Nucleus accumbens (tissue), 56 donors: ENCODE measurements around the gene RRP12.
"Not testable (repeated sequence)": the region's sequence is repeated elsewhere in the genome, so short reads cannot be mapped to it uniquely, and the experiment has no call there.

Experiments
- DNase-seq, 56 donors: peaks; one replicate each; lab custom pipeline; 2025; lab: John Stamatoyannopoulos, UW

The RRP12 gene, protein sequence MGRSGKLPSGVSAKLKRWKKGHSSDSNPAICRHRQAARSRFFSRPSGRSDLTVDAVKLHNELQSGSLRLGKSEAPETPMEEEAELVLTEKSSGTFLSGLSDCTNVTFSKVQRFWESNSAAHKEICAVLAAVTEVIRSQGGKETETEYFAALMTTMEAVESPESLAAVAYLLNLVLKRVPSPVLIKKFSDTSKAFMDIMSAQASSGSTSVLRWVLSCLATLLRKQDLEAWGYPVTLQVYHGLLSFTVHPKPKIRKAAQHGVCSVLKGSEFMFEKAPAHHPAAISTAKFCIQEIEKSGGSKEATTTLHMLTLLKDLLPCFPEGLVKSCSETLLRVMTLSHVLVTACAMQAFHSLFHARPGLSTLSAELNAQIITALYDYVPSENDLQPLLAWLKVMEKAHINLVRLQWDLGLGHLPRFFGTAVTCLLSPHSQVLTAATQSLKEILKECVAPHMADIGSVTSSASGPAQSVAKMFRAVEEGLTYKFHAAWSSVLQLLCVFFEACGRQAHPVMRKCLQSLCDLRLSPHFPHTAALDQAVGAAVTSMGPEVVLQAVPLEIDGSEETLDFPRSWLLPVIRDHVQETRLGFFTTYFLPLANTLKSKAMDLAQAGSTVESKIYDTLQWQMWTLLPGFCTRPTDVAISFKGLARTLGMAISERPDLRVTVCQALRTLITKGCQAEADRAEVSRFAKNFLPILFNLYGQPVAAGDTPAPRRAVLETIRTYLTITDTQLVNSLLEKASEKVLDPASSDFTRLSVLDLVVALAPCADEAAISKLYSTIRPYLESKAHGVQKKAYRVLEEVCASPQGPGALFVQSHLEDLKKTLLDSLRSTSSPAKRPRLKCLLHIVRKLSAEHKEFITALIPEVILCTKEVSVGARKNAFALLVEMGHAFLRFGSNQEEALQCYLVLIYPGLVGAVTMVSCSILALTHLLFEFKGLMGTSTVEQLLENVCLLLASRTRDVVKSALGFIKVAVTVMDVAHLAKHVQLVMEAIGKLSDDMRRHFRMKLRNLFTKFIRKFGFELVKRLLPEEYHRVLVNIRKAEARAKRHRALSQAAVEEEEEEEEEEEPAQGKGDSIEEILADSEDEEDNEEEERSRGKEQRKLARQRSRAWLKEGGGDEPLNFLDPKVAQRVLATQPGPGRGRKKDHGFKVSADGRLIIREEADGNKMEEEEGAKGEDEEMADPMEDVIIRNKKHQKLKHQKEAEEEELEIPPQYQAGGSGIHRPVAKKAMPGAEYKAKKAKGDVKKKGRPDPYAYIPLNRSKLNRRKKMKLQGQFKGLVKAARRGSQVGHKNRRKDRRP (N-terminal part only)

DNA sequence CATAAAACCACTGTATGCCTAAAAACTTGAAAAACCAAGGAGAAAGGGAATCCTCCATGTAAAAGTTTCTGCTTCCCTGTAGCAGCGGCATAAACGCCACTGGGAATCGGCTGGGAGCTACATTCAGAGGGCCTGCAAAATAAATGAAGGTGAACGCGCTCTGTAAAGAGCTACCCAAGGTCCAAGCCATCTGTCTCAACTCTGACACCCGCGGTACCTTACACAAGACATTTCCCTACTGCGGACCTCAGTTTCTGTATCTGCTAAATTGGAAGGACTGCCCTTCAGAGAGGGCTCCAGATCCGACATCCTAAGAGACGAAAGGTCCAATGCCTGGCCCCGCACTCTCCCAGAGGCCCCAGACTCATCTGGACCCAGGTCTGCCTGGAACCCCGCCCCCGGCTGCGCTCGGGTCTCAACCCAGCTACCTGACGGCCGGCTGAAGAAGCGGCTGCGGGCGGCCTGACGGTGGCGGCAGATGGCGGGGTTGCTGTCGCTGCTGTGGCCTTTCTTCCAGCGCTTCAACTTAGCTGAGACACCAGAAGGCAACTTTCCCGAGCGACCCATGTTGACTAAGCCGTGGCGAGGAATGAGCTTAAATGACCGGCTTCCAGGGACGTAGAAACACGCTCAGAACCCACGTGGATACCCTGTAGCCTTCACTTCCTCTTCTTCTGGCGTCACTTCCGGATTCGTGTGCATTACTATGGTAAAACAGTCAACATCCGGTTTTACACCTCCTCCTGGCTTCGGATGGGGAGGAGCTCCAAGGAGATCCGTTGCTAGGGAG, at the start of gene RRP12:
Gene RRP12, minus strand, starts transcription at position 676 of the 790 bp plus-strand sequence. Its CDS starts 109 bp downstream, at position 567.
- DNase-seq: peak in 55 of 56 donors; percentile 15 to 94 (median 81)

DNA sequence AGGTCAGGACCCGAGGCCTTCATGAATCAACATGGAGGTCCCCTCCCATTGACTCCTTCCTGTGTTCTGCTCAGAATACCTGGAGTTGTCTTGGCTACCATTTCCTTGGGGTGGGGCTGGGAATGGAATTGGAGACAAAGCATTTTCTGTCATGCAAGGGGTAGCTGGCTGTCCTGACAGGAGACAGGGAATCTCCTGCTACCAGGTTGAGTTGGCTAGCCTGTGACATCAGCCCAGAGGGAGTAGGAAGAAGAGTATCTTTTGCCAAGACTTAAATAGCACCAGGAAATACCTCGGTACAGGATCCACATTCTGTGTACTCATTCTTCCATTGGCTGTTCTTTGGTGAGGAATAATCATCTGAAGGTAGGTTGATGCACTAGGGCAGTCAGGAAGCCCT, 49.7 kb upstream of the RRP12 start:
- no peak for DNase-seq

DNA sequence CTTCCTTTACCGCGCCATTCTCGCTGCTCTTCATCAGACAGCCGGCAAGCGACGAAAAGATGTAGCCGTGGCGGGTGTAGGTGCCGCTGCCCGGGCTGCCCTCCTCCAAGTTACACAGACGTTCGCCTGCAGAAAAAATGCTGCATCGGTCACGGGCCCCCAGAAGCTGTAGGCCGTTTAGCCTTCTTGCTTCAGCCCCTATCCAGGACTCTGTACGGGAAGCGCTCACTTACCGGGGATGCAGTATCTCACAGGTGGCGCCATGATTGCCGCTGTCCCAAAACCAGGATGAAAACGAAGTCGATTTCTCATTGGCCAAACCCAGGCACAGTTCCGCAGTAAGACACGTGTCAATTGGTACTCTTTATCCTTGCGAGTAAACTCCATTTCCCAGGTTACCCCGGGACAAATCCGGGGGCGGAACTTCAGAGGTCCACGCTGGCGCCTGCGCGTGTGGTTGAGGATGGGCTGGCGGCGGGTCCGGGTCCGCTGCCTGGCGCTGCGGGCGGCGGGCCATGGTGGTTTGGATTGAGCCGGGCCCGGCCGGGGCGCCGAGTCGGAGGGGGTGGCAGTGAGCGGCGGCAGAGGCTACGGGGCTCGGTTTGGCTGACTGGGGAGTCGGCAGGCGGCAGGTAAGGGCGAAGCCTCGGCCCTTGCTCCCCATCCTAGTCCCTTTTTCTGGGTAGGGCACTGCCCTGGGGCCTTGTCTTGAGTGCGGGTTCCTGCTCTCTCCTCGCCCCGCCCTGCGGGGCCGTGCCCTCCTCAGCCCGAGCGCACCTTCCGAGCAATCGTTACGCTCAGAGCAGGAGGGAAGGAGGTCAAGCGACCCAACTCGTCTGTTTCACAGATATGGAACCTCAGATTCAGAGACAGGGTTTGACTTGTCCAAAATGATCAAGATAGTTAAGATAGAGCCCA, 44.8 kb upstream of the RRP12 start, which contains the start of the genes EXOSC1 and ZDHHC16:
Gene EXOSC1, minus strand, starts transcription at position 285 of the 918 bp plus-strand sequence. Its CDS starts 21 bp downstream, at position 264.
Gene ZDHHC16, plus strand, starts transcription at position 454 of the 918 bp plus-strand sequence. CDS start 5,501 bp downstream, outside the sequence.
- peak; percentile 44 to 98 (median 92) for DNase-seq

DNA sequence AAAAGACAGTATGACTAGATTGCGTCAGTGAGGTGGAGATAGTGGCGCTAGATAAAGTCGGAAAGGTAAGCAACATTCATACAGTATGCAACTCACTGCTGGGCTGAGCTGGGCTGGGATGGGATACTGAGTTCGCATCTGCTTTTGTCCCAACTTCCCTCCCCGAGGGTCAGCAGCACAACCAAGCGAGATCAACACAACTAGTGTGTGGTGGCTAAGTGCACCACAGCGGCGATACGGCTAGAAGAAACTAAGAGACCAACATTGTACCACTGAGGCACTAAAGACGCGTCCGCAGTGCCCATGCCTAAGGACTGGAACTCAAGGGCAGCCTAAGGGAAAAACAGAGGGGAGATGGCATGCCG, 44.2 kb upstream of the RRP12 start:
- DNase-seq: peak in 1 of 56 donors; percentile 42

DNA sequence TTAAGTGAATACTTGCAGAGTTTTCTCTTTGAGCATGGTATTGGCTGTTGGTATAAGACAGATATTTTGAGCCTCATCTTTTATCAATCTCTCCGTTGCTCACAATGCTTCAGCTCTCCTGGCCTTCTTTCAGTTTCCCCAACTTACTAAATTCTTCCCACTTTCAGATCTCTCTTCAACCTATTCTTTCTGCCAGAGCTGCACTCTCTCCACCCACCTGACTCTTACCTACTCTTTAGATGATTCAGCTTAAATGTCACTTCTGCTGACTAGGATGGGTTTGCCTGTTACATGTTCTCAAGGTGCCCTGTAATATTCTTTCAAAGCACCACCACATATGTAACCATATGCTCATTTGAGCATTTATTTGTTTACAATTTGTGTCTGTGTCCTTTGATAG, 43.1 kb upstream of the RRP12 start:
- no peak for DNase-seq

DNA sequence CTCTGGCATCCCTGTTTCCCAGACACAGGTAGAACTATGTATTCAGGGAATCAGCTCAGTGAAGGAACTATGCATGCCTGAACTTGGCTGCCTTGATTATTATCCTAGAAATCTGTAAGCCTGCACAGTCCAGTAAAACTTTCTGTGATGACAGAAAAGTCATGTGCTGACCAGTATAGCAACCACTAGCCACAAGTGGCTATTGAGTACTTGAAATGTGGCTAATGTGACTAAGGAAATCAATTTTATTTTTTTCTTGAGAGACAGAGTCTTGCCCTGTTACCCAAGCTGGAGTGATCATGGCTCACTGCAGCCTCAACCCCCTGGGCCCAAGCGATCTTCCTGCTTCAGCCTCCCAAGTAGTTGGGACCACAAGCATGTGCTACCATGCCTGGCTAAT, 41.1 kb upstream of the RRP12 start:
- no peak for DNase-seq

DNA sequence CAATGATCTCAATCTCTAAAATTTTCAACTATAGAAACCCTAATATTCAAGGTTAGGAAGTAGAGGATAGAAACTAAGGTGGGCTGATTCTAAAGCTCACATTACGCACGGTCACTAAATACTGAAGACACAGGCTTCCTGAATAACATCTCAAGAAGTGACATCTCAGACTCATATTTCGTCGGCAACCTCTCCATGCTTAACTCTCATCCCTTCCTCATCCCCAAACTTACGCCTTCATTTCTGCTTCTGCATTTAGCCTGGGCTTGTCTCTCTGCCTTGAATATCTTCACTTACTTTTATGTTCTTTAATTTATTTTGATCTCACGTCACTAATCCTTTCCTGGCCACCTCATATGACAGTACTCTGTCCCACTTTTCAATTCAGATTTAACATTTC, 34.1 kb upstream of the RRP12 start:
- DNase-seq: no peak

DNA sequence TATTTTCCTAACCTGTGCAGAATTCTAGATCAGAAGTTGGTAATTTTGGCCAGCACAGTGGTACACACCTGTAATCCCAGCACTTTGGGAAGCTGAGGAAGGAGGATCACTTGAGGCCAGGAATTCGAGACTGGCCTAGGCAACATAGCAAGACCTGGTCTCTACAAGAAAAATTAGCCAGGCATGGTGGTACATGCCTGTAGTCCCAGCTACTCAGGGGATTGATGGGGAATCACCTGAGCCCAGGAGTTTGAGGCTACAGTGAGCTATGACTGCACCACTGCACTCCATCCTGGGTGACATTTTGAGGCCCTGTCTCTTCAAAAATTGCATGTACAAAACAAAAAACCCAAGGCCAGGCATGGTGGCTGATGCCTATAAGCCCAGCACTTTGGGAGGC, 33.4 kb upstream of the RRP12 start:
- DNase-seq: no peak

DNA sequence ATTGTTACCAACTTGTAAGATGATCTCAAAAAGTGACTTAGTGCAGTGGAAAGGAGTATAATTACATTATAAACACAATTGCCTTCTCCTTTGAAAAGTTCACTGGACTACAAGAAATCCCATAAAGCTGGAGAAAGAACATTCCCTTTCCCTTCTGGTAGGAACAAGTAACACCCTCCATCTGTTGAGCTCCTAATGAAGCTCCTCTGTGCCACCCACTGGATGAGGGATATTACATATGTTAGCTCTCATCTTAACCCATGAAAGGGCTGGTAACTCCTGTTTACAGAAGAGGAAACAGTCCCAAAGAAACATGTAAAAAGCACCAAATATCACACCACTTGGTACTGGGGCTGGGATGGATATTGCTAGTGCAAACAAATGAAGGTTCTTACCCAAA, 32.9 kb upstream of the RRP12 start:
- DNase-seq: no peak

DNA sequence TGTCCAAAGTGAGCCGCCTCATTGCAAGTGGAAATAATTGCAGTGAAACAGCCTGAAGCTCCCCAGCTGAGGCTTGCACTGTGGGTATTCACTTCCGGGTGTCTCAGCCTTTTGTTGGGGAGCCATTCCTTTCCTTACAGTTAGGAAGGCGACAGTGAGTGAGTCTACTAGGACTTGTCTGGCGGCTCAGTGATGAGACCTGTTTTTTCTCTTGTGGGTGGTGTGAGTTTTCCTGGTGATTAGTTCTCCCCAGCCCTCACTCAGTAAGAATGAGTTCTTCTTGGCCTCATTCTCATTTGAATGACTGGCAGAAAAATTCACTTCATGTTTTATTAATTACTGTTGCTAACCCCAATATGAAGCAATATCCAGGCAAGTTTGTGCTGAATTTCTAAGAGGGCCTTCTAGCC, 27.4 kb upstream of the RRP12 start:
- no peak for DNase-seq

DNA sequence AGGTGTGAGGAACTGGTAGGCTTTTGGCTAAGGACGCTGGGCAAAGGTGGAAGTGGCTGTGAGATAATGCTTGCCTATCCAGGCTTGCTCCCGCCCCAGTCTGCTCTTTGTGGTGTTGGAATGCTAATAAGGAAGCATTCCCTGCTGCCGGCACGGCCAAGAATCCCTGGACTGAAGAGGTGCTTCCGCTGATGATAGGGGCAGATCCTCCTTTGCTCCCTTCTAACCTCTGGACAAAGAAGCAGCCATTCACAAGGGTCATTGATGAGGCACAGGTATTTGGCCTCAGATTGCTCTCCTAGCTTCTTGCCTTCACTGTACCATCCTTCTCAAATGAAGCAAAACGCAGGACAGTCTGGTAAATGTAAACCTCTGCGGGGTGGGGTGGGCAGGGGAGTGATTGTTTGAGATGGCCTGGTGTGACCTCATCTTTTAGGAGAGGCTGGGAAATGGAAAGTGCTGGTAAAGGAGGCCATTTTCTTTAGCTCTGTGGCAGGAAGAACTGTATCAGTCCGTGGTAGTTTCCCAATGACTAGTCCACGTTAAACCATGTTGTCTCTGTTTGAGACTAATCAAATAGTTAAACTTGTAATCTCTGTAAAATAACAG, 26.5 kb upstream of the RRP12 start:
- DNase-seq: no peak

DNA sequence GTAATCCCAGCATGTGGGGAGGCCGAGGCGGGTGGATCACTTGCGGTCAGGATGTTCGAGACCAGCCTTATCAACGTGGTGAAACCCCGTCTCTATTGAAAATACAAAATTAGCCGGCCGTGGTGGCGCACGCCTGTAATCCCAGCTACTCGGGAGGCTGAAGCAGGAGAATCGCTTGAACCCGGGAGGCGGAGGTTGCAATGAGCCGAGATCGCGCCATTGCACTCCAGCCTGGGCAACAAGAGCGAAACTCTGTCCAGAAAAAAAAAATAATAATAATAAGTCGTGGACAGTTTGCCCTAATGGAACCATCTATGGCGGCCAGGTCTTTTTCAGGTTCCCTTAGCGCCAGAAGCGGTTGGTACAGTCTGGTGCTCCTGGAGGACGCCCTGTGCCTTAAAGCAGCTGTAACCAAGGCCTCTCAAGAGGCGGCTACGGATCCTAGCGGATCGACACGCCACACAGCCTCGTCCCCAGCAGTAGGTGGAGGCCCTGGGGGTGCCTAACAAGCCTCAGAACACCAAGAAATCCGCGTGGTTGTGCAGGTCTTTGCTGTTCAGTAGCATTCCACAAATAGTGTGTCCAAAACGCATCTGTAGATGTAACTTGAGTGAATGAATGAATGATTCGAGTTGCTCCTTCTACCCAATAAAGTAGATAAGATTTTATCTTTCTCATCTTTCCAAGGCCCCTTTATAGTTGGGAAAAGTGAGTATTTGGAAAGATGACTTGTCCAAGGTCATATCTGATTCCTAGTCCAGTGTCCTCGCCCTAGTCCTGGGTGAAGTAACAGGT, 25.8 kb upstream of the RRP12 start:
- DNase-seq: peak in 2 of 56 donors; percentile 5 to 25

DNA sequence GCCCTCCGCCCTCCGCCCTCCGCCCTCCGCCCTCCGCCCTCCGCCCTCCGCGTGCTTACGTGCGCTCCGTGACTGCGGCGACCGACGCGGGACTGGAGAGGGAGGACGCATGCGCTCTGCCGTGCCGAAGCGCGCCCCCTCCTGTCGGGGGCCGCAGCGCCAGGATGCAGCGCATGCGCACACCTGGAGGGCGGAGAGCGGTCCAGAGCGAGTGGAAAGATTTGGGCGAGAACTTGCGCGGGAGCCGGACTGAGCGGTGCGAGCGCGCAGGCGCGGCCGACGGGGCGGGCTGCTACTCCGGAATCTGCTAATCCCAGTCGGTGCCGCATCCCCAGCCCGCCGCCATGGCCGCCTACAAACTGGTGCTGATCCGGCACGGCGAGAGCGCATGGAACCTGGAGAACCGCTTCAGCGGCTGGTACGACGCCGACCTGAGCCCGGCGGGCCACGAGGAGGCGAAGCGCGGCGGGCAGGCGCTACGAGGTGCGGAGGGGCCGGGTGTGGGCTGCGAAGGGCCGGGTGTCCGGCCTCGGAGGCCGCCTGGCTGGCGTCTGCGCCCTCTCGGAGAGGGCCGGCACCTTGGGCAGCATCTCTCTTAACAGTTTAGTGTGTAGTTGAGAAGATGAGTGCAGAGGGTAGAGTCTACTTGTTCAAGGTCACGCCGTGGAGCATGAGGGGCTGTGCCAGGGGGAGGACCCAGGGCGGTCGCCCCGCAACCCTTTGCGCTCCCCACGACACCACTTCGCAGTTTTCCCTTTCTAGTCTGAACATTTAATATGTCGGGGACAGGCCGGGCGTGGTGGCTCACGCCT, 25.0 kb upstream of the RRP12 start, which contains the start of gene PGAM1:
Gene PGAM1, plus strand, starts transcription at position 228 of the 812 bp plus-strand sequence. Its CDS starts 117 bp downstream, at position 345.
- peak; percentile 55 to 97 (median 92) for DNase-seq

DNA sequence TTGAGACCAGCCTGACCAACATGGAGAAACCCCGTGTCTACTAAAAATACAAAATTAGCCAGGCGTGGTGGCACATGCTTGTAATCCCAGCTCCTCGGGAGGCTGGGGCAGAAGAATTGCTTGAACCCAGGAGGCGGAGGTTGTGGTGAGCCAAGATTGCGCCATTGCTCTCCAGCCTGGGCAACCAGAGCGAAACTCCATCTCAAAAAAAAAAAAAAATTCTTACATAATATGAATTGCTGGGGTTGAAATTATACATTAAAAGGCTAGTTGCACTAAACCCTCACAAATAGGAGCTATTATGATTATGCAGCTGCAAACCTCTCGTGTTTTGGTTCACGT, 22.6 kb upstream of the RRP12 start:
- not testable (repeated sequence) for DNase-seq

DNA sequence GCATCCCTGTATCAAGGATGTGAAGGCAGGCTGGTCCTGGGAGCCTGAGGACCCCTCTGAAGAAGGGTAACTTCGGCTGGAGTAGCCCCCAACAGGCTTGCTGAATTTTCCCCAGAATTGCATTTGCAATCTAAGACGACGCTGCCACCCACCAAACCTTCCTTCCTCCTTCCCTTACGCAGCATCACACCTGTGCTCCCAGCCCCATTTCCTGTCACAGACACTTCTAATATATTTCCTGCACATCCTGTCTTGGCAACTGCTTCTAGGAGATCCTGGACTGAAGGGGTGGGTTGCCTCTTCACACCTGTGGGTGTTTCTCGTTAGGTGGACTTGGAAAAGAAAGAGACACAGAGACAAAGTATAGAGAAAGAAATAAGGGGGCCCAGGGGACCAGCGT, 15.4 kb upstream of the RRP12 start:
- no peak for DNase-seq

DNA sequence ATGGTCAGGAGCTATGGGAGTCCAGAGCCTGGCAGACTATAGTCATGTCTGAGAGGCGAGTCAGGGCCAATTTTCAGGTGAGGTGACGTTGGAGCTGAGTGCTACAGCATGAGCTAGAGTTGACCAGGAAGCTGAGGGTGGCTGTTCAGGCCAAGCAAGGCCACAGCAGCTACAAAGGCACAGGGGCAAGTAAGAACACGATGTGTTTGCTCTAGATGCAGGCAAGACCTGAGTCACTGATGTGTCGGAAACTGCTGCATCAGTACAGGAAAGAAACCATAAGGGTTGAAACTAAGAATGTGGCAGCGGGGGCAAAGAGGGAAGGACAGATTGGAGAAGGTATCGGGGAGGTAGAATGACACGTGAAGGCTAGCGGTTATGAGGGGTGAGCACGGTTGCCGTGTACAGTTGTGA, 11.8 kb upstream of the RRP12 start:
- no peak for DNase-seq
